ENCODE data around the gene ZNF217. TPM values are rescaled to one million over a fixed set of nuclear protein-coding genes. Genes with fewer than 3 reads are reported as not detected.
"Not testable (repeated sequence)": the region's sequence is repeated elsewhere in the genome, so short reads cannot be mapped to it uniquely, and the experiment has no call there.

Gene ZNF217
- total and polyA plus RNA-seq, 2 donors (not counting 1 experiment from before 2014, with no cell fraction given), result 14.5 to 22.0 TPM

DNA sequence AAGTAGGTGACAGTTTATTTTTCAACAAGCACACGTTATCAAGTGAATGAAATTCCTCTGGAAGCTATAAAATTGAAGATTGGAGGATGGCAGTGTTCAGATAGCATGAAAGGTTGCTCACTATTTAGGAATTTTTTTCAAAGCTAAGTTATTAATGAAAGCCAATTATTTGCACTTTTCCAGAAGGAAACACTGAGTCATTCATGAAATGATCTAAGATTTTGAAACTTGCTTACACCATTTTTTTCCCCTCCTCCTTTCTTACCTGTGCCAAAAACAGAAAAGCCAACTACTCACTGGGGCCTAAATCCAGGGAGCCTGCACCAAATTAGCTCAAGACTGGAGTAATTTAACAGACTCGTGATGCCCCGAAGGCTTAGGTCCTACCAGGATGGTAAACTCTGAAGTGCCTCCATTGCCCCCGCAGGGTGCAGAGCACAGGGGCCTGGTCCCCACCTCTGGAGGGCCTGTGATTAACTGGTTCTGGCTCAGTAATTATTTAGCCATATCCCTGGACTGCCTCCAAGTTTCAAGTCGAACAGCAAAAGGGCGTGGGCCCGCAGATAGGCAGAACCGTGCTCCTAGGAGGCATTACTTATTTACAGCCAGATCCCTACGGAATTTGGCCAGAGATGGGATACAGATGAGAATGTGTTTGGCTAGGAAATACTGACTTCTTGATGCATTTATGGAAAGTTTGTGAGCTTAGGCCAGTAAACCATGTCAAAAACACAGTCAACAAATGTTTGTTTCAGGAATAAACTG lies 28.0 kb upstream of the ZNF217 start:
- TF ChIP-seq EZH2 (IDR thresholded peaks at IDR 0.05; ENCODE audit: low read length, missing control alignments), result no peak
- TF ChIP-seq, protein P1, sequence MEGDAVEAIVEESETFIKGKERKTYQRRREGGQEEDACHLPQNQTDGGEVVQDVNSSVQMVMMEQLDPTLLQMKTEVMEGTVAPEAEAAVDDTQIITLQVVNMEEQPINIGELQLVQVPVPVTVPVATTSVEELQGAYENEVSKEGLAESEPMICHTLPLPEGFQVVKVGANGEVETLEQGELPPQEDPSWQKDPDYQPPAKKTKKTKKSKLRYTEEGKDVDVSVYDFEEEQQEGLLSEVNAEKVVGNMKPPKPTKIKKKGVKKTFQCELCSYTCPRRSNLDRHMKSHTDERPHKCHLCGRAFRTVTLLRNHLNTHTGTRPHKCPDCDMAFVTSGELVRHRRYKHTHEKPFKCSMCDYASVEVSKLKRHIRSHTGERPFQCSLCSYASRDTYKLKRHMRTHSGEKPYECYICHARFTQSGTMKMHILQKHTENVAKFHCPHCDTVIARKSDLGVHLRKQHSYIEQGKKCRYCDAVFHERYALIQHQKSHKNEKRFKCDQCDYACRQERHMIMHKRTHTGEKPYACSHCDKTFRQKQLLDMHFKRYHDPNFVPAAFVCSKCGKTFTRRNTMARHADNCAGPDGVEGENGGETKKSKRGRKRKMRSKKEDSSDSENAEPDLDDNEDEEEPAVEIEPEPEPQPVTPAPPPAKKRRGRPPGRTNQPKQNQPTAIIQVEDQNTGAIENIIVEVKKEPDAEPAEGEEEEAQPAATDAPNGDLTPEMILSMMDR (conservative IDR thresholded peaks at IDR 0.05 in 1 of 2, IDR thresholded peaks at IDR 0.05 in 1 of 2; ENCODE audit: low read depth in 1 of 2, low read length in 2 of 2), result no peak
- Histone ChIP-seq H3K79me2 (ENCODE audit: control insufficient read depth, insufficient read depth, low read length) (no peaks in the 10 kb centered on the region), H3K4me1 (ENCODE audit: control insufficient read depth, extremely low read depth, insufficient read depth, low read length) (peaks cover 17% of the 10 kb centered on the region), H3K9me3 (ENCODE audit: control insufficient read depth, insufficient read depth, low read depth, low read length) (no peaks in the 10 kb centered on the region), H4K20me1 (ENCODE audit: control insufficient read depth, extremely low read depth, insufficient read depth, low read length) (no peaks in the 10 kb centered on the region), H3K27ac (ENCODE audit: insufficient read depth, low read length) (peak overlapping the region; percentile 89), H2AFZ (ENCODE audit: low read length) (peak overlapping the region; percentile 9), H3K4me2 (ENCODE audit: extremely low read depth, insufficient read depth, low read length) (peak overlapping the region; percentile 64), H3K4me3 (replicated peaks in 1 of 4; ENCODE audit: control extremely low read depth in 1 of 4, insufficient read depth in 1 of 4, low read depth in 3 of 4, low read length in 4 of 4) (no peak overlapping the region), H3K36me3 (ENCODE audit: control insufficient read depth, insufficient read depth, low read length) (no peaks in the 10 kb centered on the region), H3K9ac (ENCODE audit: insufficient read depth, low read length) (peak overlapping the region; percentile 10), H3K27me3 (ENCODE audit: control insufficient read depth, insufficient read depth, low read length) (no peaks in the 10 kb centered on the region)
- peak; percentile 91 to 94 for DNase-seq (ENCODE audit: low read depth in 2 of 2)

- H2AFZ ChIP-seq (ENCODE audit: low read length); H4K20me1 ChIP-seq (ENCODE audit: control insufficient read depth, extremely low read depth, insufficient read depth, low read length); H3K79me2 ChIP-seq (ENCODE audit: control insufficient read depth, insufficient read depth, low read length); H3K27ac ChIP-seq (ENCODE audit: insufficient read depth, low read length); H3K9me3 ChIP-seq (ENCODE audit: control insufficient read depth, insufficient read depth, low read depth, low read length); H3K4me2 ChIP-seq (ENCODE audit: extremely low read depth, insufficient read depth, low read length); H3K27me3 ChIP-seq (ENCODE audit: control insufficient read depth, insufficient read depth, low read length); H3K36me3 ChIP-seq (ENCODE audit: control insufficient read depth, insufficient read depth, low read length); DNase-seq (ENCODE audit: low read depth in 2 of 2); H3K9ac ChIP-seq (ENCODE audit: insufficient read depth, low read length); H3K4me3 ChIP-seq (replicated peaks in 1 of 4; ENCODE audit: control extremely low read depth in 1 of 4, insufficient read depth in 1 of 4, low read depth in 3 of 4, low read length in 4 of 4): not testable (repeated sequence)
- peaks cover 19% of the 10 kb centered on the region for H3K4me1 ChIP-seq (ENCODE audit: control insufficient read depth, extremely low read depth, insufficient read depth, low read length)
These were observed 24.9 kb upstream of the ZNF217 start for GRCh38 chr20:53618490-53619000.

- H3K9me3 ChIP-seq (ENCODE audit: control insufficient read depth, insufficient read depth, low read depth, low read length), result no peaks in the 10 kb centered on the region
- H3K9ac ChIP-seq (ENCODE audit: insufficient read depth, low read length), result no peak overlapping the region
- H4K20me1 ChIP-seq (ENCODE audit: control insufficient read depth, extremely low read depth, insufficient read depth, low read length), result no peaks in the 10 kb centered on the region
- H3K4me2 ChIP-seq (ENCODE audit: extremely low read depth, insufficient read depth, low read length), result no peak overlapping the region
- DNase-seq (ENCODE audit: low read depth in 2 of 2), result no peak
- no peaks in the 10 kb centered on the region for H3K79me2 ChIP-seq (ENCODE audit: control insufficient read depth, insufficient read depth, low read length)
- H3K4me1 ChIP-seq (ENCODE audit: control insufficient read depth, extremely low read depth, insufficient read depth, low read length), result peaks cover 18% of the 10 kb centered on the region
- no peak overlapping the region for H3K27ac ChIP-seq (ENCODE audit: insufficient read depth, low read length)
- H3K4me3 ChIP-seq (replicated peaks in 1 of 4; ENCODE audit: control extremely low read depth in 1 of 4, insufficient read depth in 1 of 4, low read depth in 3 of 4, low read length in 4 of 4), result no peak overlapping the region
- no peaks in the 10 kb centered on the region for H3K36me3 ChIP-seq (ENCODE audit: control insufficient read depth, insufficient read depth, low read length)
- H3K27me3 ChIP-seq (ENCODE audit: control insufficient read depth, insufficient read depth, low read length), result no peaks in the 10 kb centered on the region
- H2AFZ ChIP-seq (ENCODE audit: low read length), result no peak overlapping the region
- TF ChIP-seq, protein P1 (conservative IDR thresholded peaks at IDR 0.05 in 1 of 2, IDR thresholded peaks at IDR 0.05 in 1 of 2; ENCODE audit: low read depth in 1 of 2, low read length in 2 of 2), result no peak
- TF ChIP-seq EZH2 (IDR thresholded peaks at IDR 0.05; ENCODE audit: low read length, missing control alignments), result no peak
These were observed 24.3 kb upstream of the ZNF217 start for GRCh38 chr20:53617791-53618489.

- H3K9me3 ChIP-seq (ENCODE audit: control insufficient read depth, insufficient read depth, low read depth, low read length); DNase-seq (ENCODE audit: low read depth in 2 of 2); H3K4me1 ChIP-seq (ENCODE audit: control insufficient read depth, extremely low read depth, insufficient read depth, low read length); H3K27ac ChIP-seq (ENCODE audit: insufficient read depth, low read length); H4K20me1 ChIP-seq (ENCODE audit: control insufficient read depth, extremely low read depth, insufficient read depth, low read length); H3K4me3 ChIP-seq (replicated peaks in 1 of 4; ENCODE audit: control extremely low read depth in 1 of 4, insufficient read depth in 1 of 4, low read depth in 3 of 4, low read length in 4 of 4); H3K27me3 ChIP-seq (ENCODE audit: control insufficient read depth, insufficient read depth, low read length); H3K4me2 ChIP-seq (ENCODE audit: extremely low read depth, insufficient read depth, low read length); H3K9ac ChIP-seq (ENCODE audit: insufficient read depth, low read length); H2AFZ ChIP-seq (ENCODE audit: low read length); H3K36me3 ChIP-seq (ENCODE audit: control insufficient read depth, insufficient read depth, low read length); H3K79me2 ChIP-seq (ENCODE audit: control insufficient read depth, insufficient read depth, low read length): not testable (repeated sequence)
These were observed 22.9 kb upstream of the ZNF217 start for GRCh38 chr20:53616489-53616888.

Measured in fibroblast of lung (primary cell).